Hypothalamus (tissue), 51 donors: ENCODE data around the gene TEX29.

Experiments
- DNase-seq, 51 donors: peaks; one replicate each; lab custom pipeline; 2025; lab: John Stamatoyannopoulos, UW

The TEX29 gene

DNA sequence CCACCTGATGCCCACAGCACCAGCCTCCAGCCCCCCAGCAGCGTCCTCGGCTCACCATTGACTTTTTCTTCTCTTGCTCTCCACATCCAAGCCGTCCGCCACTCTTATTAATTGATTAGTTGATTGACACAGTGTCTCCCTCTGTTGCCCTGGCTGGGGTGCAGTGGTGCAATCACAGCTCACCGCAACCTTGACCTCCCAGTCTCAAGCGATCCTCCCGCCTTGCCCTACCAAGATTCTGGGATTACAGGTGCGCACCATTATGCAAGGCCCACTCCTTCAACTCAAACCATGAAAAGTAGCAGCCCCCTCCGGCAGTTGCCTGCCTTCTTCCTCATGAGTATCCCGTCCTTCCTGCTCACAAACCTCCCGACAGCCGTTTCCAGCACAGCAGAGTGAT is 921 bp upstream of the TEX29 start:
- DNase-seq, result no peak

- DNase-seq, result no peak
Observed at GRCh38 chr13:111322001-111322915, 1.8 kb downstream of the TEX29 start.

DNA sequence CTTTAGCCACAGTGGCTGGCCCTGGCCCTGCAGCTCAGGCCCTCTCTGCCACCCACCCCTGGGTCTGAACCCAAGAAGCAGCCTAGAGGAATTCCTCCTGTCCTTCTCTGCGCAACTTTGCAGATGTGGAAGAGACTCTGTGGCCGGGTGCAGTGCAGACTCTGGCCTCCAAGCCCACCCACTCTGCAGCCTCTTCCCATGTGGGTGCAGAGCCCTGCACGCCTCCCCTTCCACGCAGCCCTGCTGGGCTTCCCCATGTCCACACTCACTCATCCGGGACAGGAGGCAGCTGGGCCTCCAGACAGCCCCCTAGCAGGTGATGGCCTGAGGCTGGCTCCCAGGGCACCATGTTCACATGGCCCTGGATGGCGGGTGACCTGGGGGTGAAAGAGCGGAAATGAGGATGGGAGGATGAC is 2.5 kb downstream of the TEX29 start:
- DNase-seq, result no peak

- DNase-seq, result no peak
Observed at GRCh38 chr13:111323549-111323948, 3.1 kb downstream of the TEX29 start.

- DNase-seq, result no peak
Observed at GRCh38 chr13:111323950-111324651, 3.7 kb downstream of the TEX29 start.

GRCh38 chr13:111324736-111325135 is 4.3 kb downstream of the TEX29 start:
- no peak for DNase-seq

GRCh38 chr13:111325146-111325890 is 4.9 kb downstream of the TEX29 start:
- no peak for DNase-seq

GRCh38 chr13:111325941-111326620 is 5.6 kb downstream of the TEX29 start:
- no peak for DNase-seq

- no peak for DNase-seq
Observed at GRCh38 chr13:111326621-111326965, 6.2 kb downstream of the TEX29 start.

DNA sequence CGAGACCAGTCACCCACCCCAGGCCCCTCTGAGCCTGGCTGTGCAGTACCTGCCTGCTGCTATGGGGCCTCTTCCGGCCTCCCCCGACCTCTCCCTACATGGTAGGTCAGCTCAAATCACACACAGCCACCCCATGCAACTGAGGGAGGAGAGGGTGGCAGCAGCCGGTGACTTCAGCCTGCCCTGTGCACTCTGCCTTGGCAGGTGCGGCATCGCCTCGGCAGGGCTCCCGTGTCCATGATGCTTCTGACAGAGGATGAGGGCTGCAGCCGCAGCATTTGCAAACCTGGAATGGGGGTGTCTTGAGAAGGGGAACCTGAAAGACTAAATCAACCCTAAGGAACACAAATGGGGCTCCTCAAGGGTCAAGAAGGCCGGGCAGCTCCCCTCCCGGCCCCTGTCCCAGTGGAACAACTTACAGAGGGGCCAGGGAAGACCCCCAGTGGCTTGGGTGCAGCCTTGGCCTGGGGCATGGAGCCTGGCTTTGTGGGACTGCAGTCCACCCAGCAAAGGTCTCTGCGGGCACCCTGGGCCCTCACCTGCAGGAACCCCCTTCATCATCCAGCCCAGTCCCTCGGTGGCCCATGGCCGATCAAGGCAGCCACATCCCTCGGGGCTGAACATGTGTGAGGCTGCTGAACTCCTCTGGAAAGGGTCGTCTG is 6.7 kb downstream of the TEX29 start:
- no peak for DNase-seq

GRCh38 chr13:111327730-111328573 is 7.5 kb downstream of the TEX29 start:
- peak in 1 of 51 donors; percentile 6 for DNase-seq

- no peak for DNase-seq
Observed at GRCh38 chr13:111328574-111329410, 8.3 kb downstream of the TEX29 start.

GRCh38 chr13:111329641-111330040 is 9.2 kb downstream of the TEX29 start:
- DNase-seq, result no peak

- no peak for DNase-seq
Observed at GRCh38 chr13:111330066-111330610, 9.7 kb downstream of the TEX29 start.

DNA sequence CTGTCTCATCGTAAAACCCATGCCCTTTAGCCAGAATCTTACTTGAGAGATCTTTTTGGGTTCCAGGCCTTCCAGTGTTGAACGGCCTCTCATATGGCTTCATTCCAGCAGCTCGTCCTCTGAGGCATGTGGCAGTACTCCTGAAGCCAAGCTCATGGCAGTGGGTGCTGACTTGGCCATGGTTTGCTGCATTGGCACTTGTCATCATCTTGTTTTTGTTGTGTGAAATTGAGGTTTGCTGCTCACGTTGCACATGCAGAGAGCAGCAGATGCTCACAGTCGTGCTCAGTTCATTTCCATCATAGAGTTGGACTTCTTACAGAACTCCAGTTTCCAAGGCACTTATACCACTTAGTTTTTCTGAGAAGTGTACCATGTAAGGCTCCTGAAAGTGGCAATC is 14.9 kb downstream of the TEX29 start:
- no peak for DNase-seq

DNA sequence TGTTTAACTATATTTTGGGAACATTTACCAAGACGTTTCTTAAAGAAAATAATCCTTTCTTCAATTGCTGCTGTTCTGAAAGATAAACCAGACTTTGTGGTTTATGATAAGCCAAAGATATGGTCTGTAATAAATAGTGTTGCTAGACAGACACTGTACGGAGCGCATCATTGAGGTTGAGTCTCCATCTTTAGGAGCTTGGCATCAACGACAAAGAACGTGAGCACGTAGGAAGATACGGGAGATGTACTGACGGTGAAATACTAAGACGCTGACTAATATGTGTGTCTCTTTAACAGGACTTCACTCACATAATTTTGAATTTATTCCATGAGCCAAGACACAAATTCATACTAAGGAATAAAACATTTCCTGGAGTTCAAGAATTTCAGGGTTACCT is 16.2 kb downstream of the TEX29 start:
- DNase-seq, result no peak

DNA sequence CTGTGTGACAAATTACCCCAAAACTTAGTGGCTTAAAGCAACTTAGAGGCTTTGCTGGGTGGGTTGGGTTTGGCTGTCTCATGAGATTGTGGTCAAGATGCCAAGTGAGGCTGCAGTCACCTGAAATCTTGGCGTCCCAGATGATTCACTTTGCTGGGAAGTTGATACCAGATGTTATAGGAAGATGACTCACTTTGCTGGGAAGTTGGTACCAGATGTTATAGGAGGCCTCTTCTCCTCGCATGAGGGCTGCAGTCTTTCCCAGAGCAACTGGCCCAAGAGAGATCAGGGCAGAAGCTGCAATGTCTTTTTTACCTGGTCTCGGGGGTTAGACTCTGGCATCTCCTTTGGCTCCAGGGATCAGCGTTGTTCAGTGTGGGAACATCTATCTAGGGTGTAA is 16.8 kb downstream of the TEX29 start:
- DNase-seq, result no peak

DNA sequence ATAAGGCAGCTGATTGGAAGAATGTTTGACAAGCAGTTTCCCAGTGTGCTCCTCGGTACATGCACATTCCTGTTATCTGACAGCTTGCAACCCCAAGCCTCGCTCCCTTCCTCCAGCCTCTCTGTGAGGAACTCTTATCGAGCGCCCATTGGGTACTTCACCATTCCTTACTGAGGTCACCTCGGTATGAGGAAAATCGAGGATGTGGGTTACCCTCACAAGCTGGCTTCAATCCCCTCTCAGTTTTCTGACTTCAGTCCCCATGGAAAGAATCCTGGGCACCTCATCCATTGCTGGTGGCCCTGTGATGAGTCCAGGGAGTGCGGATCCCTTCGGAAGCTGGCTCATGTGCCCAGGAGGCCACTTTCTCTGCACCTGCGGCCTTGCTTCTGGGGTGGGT is 17.3 kb downstream of the TEX29 start:
- no peak for DNase-seq
